Duodenal mucosa (tissue), 2 donors: ENCODE measurements around the gene ICE1.
"Not testable (repeated sequence)": the region's sequence is repeated elsewhere in the genome, so short reads cannot be mapped to it uniquely, and the experiment has no call there.

Experiments
- H3K27ac ChIP-seq: one replicate; pipeline ENCODE4 v1.7.0; 2013; ENCODE audit warnings: low read depth, low read length
- H3K27me3 ChIP-seq, 2 donors: one replicate each; pipeline ENCODE4 v1.7.0; 2013; ENCODE audit warnings: low read length in 2 of 2, control low read depth in 1 of 2; ENCODE audit not compliant: insufficient read depth in 2 of 2, control insufficient read depth in 1 of 2
- H3K36me3 ChIP-seq, 2 donors: one replicate each; pipeline ENCODE4 v1.7.0; 2013; ENCODE audit warnings: low read length in 2 of 2, control low read depth in 1 of 2; ENCODE audit not compliant: insufficient read depth in 2 of 2, control insufficient read depth in 1 of 2
- H3K4me1 ChIP-seq, 2 donors: one replicate each; pipeline ENCODE4 v1.7.0; 2013; ENCODE audit warnings: low read length in 2 of 2, control low read depth in 1 of 2; ENCODE audit not compliant: insufficient read depth in 2 of 2, control insufficient read depth in 1 of 2
- H3K4me3 ChIP-seq, 2 donors: one replicate each; pipeline ENCODE4 v1.7.0; 2013; ENCODE audit warnings: low read length in 2 of 2, low read depth in 1 of 2
- H3K9ac ChIP-seq, 2 donors: one replicate each; pipeline ENCODE4 v1.7.0; 2013; ENCODE audit warnings: low read length in 2 of 2, low read depth in 1 of 2
- H3K9me3 ChIP-seq, 2 donors: one replicate each; pipeline ENCODE4 v1.7.0; 2013; ENCODE audit warnings: low read length in 2 of 2, control low read depth in 1 of 2; ENCODE audit not compliant: control insufficient read depth in 1 of 2

The ICE1 gene

GRCh38 chr5:5467737-5468136 lies 45.3 kb downstream of the ICE1 start:
- Histone ChIP-seq H3K27ac (no peak overlapping the region), H3K9ac (no peak overlapping the region), H3K4me1 (no peaks in the 10 kb centered on the region), H3K9me3 (no peaks in the 10 kb centered on the region), H3K4me3 (no peak overlapping the region), H3K27me3 (no peaks in the 10 kb centered on the region), H3K36me3 (peaks cover 19 to 49% of the 10 kb centered on the region in 2 donors)

- peaks cover 17 to 37% of the 10 kb centered on the region in 2 donors for H3K36me3 ChIP-seq
- H3K27me3 ChIP-seq = no peaks in the 10 kb centered on the region
- no peak overlapping the region for H3K9ac ChIP-seq
- H3K4me1 ChIP-seq = no peaks in the 10 kb centered on the region
- no peak overlapping the region for H3K27ac ChIP-seq
- H3K4me3 ChIP-seq = no peak overlapping the region
- H3K9me3 ChIP-seq = no peaks in the 10 kb centered on the region
Measured at GRCh38 chr5:5470933-5471332, 48.5 kb downstream of the ICE1 start.

DNA sequence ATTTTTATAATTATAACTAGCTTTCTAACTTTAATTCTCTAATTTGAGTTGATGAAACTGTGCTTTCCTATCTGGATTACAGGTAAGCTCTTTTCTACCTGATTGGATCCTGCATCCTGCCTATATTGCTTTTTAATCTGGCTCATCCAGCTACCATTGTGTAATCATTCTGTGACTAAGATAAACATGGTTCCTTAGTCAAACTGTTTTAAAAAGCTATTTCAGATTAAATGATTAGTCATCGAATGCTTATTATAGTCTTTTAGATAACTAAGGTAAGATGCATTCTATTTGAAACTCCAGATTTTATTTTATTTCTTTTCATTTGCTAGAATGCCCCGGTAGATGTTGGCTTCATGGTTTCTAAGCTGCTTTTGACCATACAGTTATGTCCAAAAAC lies 50.7 kb downstream of the ICE1 start:
- Histone ChIP-seq H3K27ac (no peak overlapping the region), H3K9me3 (no peaks in the 10 kb centered on the region), H3K36me3 (peaks cover 15 to 26% of the 10 kb centered on the region in 2 donors), H3K9ac (no peak overlapping the region), H3K27me3 (no peaks in the 10 kb centered on the region), H3K4me3 (no peak overlapping the region), H3K4me1 (no peaks in the 10 kb centered on the region)

DNA sequence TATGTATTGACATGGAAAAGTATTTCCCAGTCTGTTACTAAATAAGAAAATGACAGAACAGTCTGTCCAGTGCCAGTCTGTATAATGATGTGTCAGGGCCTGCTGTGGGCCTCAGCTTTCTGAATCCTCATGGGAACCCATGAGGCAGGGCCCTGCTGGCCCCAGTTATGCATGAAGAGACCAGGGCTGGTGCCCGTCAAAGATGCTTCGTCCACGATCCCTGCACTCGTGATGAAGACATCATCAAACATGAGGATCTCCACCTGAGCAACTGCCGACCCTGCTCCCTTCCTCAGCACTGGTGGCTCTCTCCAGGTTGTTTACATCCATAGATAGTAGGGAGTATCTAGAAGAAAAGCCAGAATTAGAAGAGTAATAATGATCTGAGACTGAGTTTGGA lies 52.5 kb downstream of the ICE1 start:
- H3K4me3 ChIP-seq = no peak overlapping the region
- no peaks in the 10 kb centered on the region for H3K27me3 ChIP-seq
- no peak overlapping the region for H3K27ac ChIP-seq
- peaks cover 12 to 26% of the 10 kb centered on the region in 2 donors for H3K36me3 ChIP-seq
- H3K4me1 ChIP-seq = no peaks in the 10 kb centered on the region
- no peak overlapping the region for H3K9ac ChIP-seq
- H3K9me3 ChIP-seq = no peaks in the 10 kb centered on the region

GRCh38 chr5:5475975-5476374 lies 53.5 kb downstream of the ICE1 start:
- peaks cover 9 to 26% of the 10 kb centered on the region in 2 donors for H3K36me3 ChIP-seq
- no peak overlapping the region for H3K9ac ChIP-seq
- H3K27ac ChIP-seq = no peak overlapping the region
- H3K4me1 ChIP-seq = no peaks in the 10 kb centered on the region
- no peaks in the 10 kb centered on the region for H3K27me3 ChIP-seq
- no peak overlapping the region for H3K4me3 ChIP-seq
- H3K9me3 ChIP-seq = no peaks in the 10 kb centered on the region

GRCh38 chr5:5479578-5479977 lies 57.1 kb downstream of the ICE1 start:
- H3K9me3 ChIP-seq, H3K27ac ChIP-seq, H3K9ac ChIP-seq, H3K27me3 ChIP-seq, H3K4me3 ChIP-seq, H3K4me1 ChIP-seq: not testable (repeated sequence)
- H3K36me3 ChIP-seq = peaks cover 13 to 23% of the 10 kb centered on the region in 2 donors

GRCh38 chr5:5480481-5481111 lies 58.1 kb downstream of the ICE1 start:
- Histone ChIP-seq H3K4me1 (no peaks in the 10 kb centered on the region), H3K27me3 (no peaks in the 10 kb centered on the region), H3K9ac (no peak overlapping the region), H3K4me3 (no peak overlapping the region), H3K9me3 (no peaks in the 10 kb centered on the region), H3K36me3 (peaks cover 15 to 16% of the 10 kb centered on the region in 2 donors), H3K27ac (no peak overlapping the region)

- Histone ChIP-seq H3K36me3 (peaks cover 11 to 16% of the 10 kb centered on the region in 2 donors), H3K4me1 (no peaks in the 10 kb centered on the region), H3K27ac (no peak overlapping the region), H3K9ac (no peak overlapping the region), H3K4me3 (no peak overlapping the region), H3K27me3 (no peaks in the 10 kb centered on the region), H3K9me3 (no peaks in the 10 kb centered on the region)
Measured at GRCh38 chr5:5481206-5481605, 58.7 kb downstream of the ICE1 start.

GRCh38 chr5:5481633-5482032 lies 59.2 kb downstream of the ICE1 start:
- H3K27me3 ChIP-seq = no peaks in the 10 kb centered on the region

DNA sequence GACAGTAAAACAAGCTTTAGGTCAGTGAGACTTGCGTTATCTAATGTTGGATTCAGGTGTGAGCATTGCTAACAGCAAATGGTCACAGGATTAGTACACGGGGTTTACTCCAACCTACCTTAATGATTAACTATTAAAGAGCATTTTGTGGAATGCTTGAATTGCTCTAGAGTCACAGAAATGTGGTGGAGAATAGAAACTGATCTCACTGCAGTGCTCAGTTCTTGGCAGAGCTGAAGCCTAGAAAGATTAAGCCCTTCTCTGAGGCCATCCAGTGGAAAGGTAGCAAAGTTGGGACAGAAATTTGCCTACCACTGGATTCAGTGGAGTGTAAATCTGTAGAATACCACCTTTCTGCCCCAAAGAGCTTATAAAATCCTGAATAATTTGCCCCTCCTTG lies 60.9 kb downstream of the ICE1 start:
- Histone ChIP-seq H3K4me1 (no peaks in the 10 kb centered on the region), H3K27me3 (no peaks in the 10 kb centered on the region), H3K9ac (no peak overlapping the region), H3K9me3 (no peaks in the 10 kb centered on the region), H3K36me3 (peaks cover 11 to 27% of the 10 kb centered on the region in 2 donors), H3K27ac (no peak overlapping the region), H3K4me3 (no peak overlapping the region)

More at GRCh38 chr5:5481633-5482032, 59.2 kb downstream of the ICE1 start:
- Histone ChIP-seq H3K36me3 (peaks cover 7 to 16% of the 10 kb centered on the region in 2 donors), H3K27ac (no peak overlapping the region), H3K4me3 (no peak overlapping the region), H3K4me1 (no peaks in the 10 kb centered on the region), H3K9ac (no peak overlapping the region), H3K9me3 (no peaks in the 10 kb centered on the region)
